H9 (cell line): Measurements from ENCODE around the gene NOS1AP. TPM values are rescaled to one million over a fixed set of nuclear protein-coding genes. Genes with fewer than 3 reads are reported as not detected.

Experiments
- DNase-seq: peaks from one replicate; pipeline ENCODE4 v3.0.0-alpha.2; 2017
- H2AFZ ChIP-seq: one replicate; pipeline ENCODE4 v1.6.1; 2013; ENCODE audit warnings: mild to moderate bottlenecking, low read length, control low read depth, moderate library complexity
- H2AK5ac ChIP-seq: 2 replicates; pipeline ENCODE4 v1.6.1; 2013; ENCODE audit warnings: low read length, control low read depth, mixed read lengths; ENCODE audit not compliant: insufficient read length
- H2BK120ac ChIP-seq: one replicate; pipeline ENCODE4 v1.6.1; 2013; ENCODE audit warnings: low read depth, mild to moderate bottlenecking, low read length, control low read depth, inconsistent platforms; ENCODE audit not compliant: poor library complexity, severe bottlenecking
- H2BK12ac ChIP-seq: 2 replicates; pipeline ENCODE4 v1.6.1; 2013; ENCODE audit warnings: low read length, control low read depth, mixed read lengths, low read depth; ENCODE audit not compliant: insufficient read length
- H2BK15ac ChIP-seq: 2 replicates; pipeline ENCODE4 v1.6.1; 2013; ENCODE audit warnings: low read depth, low read length, control low read depth
- H2BK20ac ChIP-seq: one replicate; pipeline ENCODE4 v1.6.1; 2013; ENCODE audit warnings: low read depth, mild to moderate bottlenecking, low read length, control low read depth, inconsistent platforms; ENCODE audit not compliant: poor library complexity, severe bottlenecking
- H2BK5ac ChIP-seq: 2 replicates; pipeline ENCODE4 v1.6.1; 2013; ENCODE audit warnings: low read length, control low read depth, mixed read lengths; ENCODE audit not compliant: insufficient read length
- H3K14ac ChIP-seq: 2 replicates; pipeline ENCODE4 v1.6.1; 2013; ENCODE audit warnings: low read length, control low read depth; ENCODE audit not compliant: insufficient read depth
- H3K18ac ChIP-seq: 2 replicates; pipeline ENCODE4 v1.6.1; 2013; ENCODE audit warnings: low read depth, mild to moderate bottlenecking, mixed read lengths, low read length, control low read depth; ENCODE audit not compliant: insufficient read length
- H3K23ac ChIP-seq: 2 replicates; pipeline ENCODE4 v1.6.1; 2013; ENCODE audit warnings: low read length, control low read depth, mixed read lengths, low read depth; ENCODE audit not compliant: insufficient read length
- H3K23me2 ChIP-seq: 2 replicates; pipeline ENCODE4 v1.6.1; 2013; ENCODE audit warnings: low read depth, mild to moderate bottlenecking, mixed read lengths, low read length, control low read depth; ENCODE audit not compliant: insufficient read length, poor library complexity, severe bottlenecking
- H3K27ac ChIP-seq: 2 replicates; pipeline ENCODE4 v1.5.1; 2013; ENCODE audit warnings: low read length, control low read depth, mixed read lengths, low read depth; ENCODE audit not compliant: insufficient read length
- H3K27me3 ChIP-seq: 2 replicates; pipeline ENCODE4 v1.6.1; 2013; ENCODE audit warnings: low read length, control low read depth, inconsistent platforms; ENCODE audit not compliant: insufficient read depth
- H3K4ac ChIP-seq: 2 replicates; pipeline ENCODE4 v1.6.1; 2013; ENCODE audit warnings: low read depth, mild to moderate bottlenecking, control low read depth, inconsistent platforms, low read length, moderate library complexity
- H3K4me1 ChIP-seq: 2 replicates; pipeline ENCODE4 v1.6.1; 2013; ENCODE audit warnings: low read length, control low read depth, inconsistent platforms; ENCODE audit not compliant: insufficient read depth
- H3K4me2 ChIP-seq: 2 replicates; pipeline ENCODE4 v1.6.1; 2013; ENCODE audit warnings: low read length, control low read depth, mixed read lengths; ENCODE audit not compliant: insufficient read length, insufficient read depth
- H3K56ac ChIP-seq: 2 replicates; pipeline ENCODE4 v1.6.1; 2013; ENCODE audit warnings: low read depth, mild to moderate bottlenecking, mixed read lengths, low read length, control low read depth; ENCODE audit not compliant: insufficient read length
- H3K79me1 ChIP-seq: 2 replicates; pipeline ENCODE4 v1.6.1; 2013; ENCODE audit warnings: low read depth, mild to moderate bottlenecking, moderate library complexity, low read length, control low read depth, inconsistent platforms; ENCODE audit not compliant: insufficient read depth, poor library complexity, severe bottlenecking
- H3K79me2 ChIP-seq: 2 replicates; pipeline ENCODE4 v1.6.1; 2013; ENCODE audit warnings: low read length, control low read depth, inconsistent platforms; ENCODE audit not compliant: insufficient read depth
- H3K9ac ChIP-seq: 2 replicates; pipeline ENCODE4 v1.6.1; 2013; ENCODE audit warnings: low read length, control low read depth, mixed read lengths; ENCODE audit not compliant: insufficient read length; ENCODE audit errors: extremely low read depth
- H3K9me3 ChIP-seq: one replicate; pipeline ENCODE4 v1.6.1; 2013; ENCODE audit warnings: low read depth, low read length, inconsistent platforms; ENCODE audit not compliant: control insufficient read depth
- H3T11ph ChIP-seq: one replicate; pipeline ENCODE4 v1.6.1; 2013; ENCODE audit warnings: mild to moderate bottlenecking, low read length, control low read depth, inconsistent platforms
- H4K20me1 ChIP-seq: one replicate; pipeline ENCODE4 v1.6.1; 2013; ENCODE audit not compliant: control insufficient read depth, insufficient read length, insufficient read depth
- H4K5ac ChIP-seq: 2 replicates; pipeline ENCODE4 v1.6.1; 2013; ENCODE audit warnings: low read depth, mild to moderate bottlenecking, mixed read lengths, low read length, control low read depth; ENCODE audit not compliant: insufficient read length
- H4K8ac ChIP-seq: replicated peaks from 2 replicates; pipeline ENCODE4 v1.6.1; 2013; ENCODE audit warnings: low read length, control low read depth, mixed read lengths, low read depth; ENCODE audit not compliant: insufficient read length
- H4K91ac ChIP-seq: 2 replicates; pipeline ENCODE4 v1.6.1; 2013; ENCODE audit warnings: low read depth, mild to moderate bottlenecking, moderate library complexity, mixed read lengths, low read length, control low read depth; ENCODE audit not compliant: insufficient read length
- H3K27ac Mint-ChIP-seq, 3 experiments: 2 replicates in 2 of 3; 3 replicates in 1 of 3; pipeline ENCODE4 v1.8.0; 2020 to 2021; ENCODE audit warnings: mixed read lengths in 3 of 3, mild to moderate bottlenecking in 1 of 3, moderate library complexity in 1 of 3
- H3K27me3 Mint-ChIP-seq: 2 replicates; pipeline ENCODE4 v1.8.0; 2021; ENCODE audit warnings: low read depth, mild to moderate bottlenecking, moderate library complexity, mixed read lengths
- H3K36me3 Mint-ChIP-seq, 3 experiments: 2 replicates in 2 of 3; 3 replicates in 1 of 3; pipeline ENCODE4 v1.8.0; 2020 to 2021; ENCODE audit warnings: low read depth in 3 of 3, mixed read lengths in 3 of 3; ENCODE audit not compliant: insufficient read depth in 1 of 3
- H3K4me1 Mint-ChIP-seq, 2 experiments: 2 replicates each; pipeline ENCODE4 v1.8.0; 2020; ENCODE audit warnings: mixed read lengths in 2 of 2
- H3K4me3 Mint-ChIP-seq, 2 experiments: 2 replicates in 1 of 2; 3 replicates in 1 of 2; pipeline ENCODE4 v1.8.0; 2020 to 2021; ENCODE audit warnings: mild to moderate bottlenecking in 2 of 2, mixed read lengths in 2 of 2, moderate library complexity in 1 of 2
- H3K9me3 Mint-ChIP-seq, 2 experiments: 2 replicates in 1 of 2; 3 replicates in 1 of 2; pipeline ENCODE4 v1.8.0; 2020; ENCODE audit warnings: mild to moderate bottlenecking in 2 of 2, mixed read lengths in 2 of 2, moderate library complexity in 1 of 2
- CTCF ChIP-seq: fragments of 200-600 bp; sonication (generic); conservative IDR thresholded peaks from 3 replicates; pipeline ENCODE4 v1.8.0; 2021; ENCODE audit warnings: antibody characterized with exemption, mild to moderate bottlenecking
- WGBS: extraction: QIAGEN DNeasy Blood & Tissue Kit; methylation state at CpG from one replicate; pipeline ENCODE4 v1.1.7; 2013; ENCODE audit warnings: missing lambda C conversion rate, low lambda C conversion rate, mixed read lengths; ENCODE audit not compliant: insufficient read length; ENCODE audit errors: extremely low coverage; 5-methylcytosine and 5-hydroxymethylcytosine counted together
- total RNA-seq: library from RNA; stranded (reverse); gene quantifications from 2 replicates; pipeline ENCODE4 v1.2.1, GENCODE V29; 2021

The NOS1AP gene
- total RNA-seq, 1 experiment from 2014 or later, result 8.4 TPM

GRCh38 chr1:162388615-162389014 lies 319.1 kb downstream of the NOS1AP start:
- WGBS, result no CpG with 5 or more reads among the region's 5 CpGs
- Histone ChIP-seq H4K5ac (no peak overlapping the region), H3K9ac (no peak overlapping the region), H3T11ph (no peak overlapping the region), H2BK5ac (no peak overlapping the region), H3K56ac (no peak overlapping the region), H3K4me1 (no peaks in the 10 kb centered on the region), H2AK5ac (no peak overlapping the region), H3K27ac (no peak overlapping the region), H2BK15ac (no peak overlapping the region), H3K4ac (no peak overlapping the region), H2BK20ac (no peak overlapping the region), H3K79me2 (no peaks in the 10 kb centered on the region), H3K27me3 (no peaks in the 10 kb centered on the region), H3K14ac (no peak overlapping the region), H3K79me1 (no peaks in the 10 kb centered on the region), H3K9me3 (no peaks in the 10 kb centered on the region), H2BK120ac (no peak overlapping the region), H2BK12ac (no peak overlapping the region), H4K91ac (no peak overlapping the region), H3K18ac (no peak overlapping the region), H3K4me2 (no peak overlapping the region), H3K23ac (no peak overlapping the region), H3K23me2 (no peaks in the 10 kb centered on the region), H4K8ac (no peak overlapping the region), H2AFZ (no peak overlapping the region), H4K20me1 (no peaks in the 10 kb centered on the region)
- no peak for DNase-seq
- Mint-ChIP-seq H3K4me3 (no peak overlapping the region), H3K27me3 (no peaks in the 10 kb centered on the region; the same call in none of the 2 replicates), H3K27ac (no peak overlapping the region; a peak in 1 of 7 replicates), H3K9me3 (no peaks in the 10 kb centered on the region), H3K4me1 (peaks cover 32 to 40% of the 10 kb centered on the region in 2 experiments), H3K36me3 (peaks cover 4 to 13% (median 9%) of the 10 kb centered on the region in 3 experiments; a peak in 6 of 7 replicates)
- no peak for TF ChIP-seq CTCF
